Testis (tissue), 3 donors: ENCODE measurements around the gene TENM4. TPM values are rescaled to one million over a fixed set of nuclear protein-coding genes. Genes with fewer than 3 reads are reported as not detected.
A peak's percentile ranks its signal among the peaks of the same experiment; 100 is the strongest.

Source experiments
- DNase-seq: peaks from one replicate; pipeline ENCODE4 v3.0.0-alpha.2; 2019
- H3K27ac ChIP-seq, 2 donors: fragments of 200-600 bp; sonication (generic); one replicate each; pipeline ENCODE4 v1.5.1; 2019
- H3K27me3 ChIP-seq: fragments of 200-600 bp; sonication (generic); one replicate; pipeline ENCODE4 v1.5.1; 2019
- H3K36me3 ChIP-seq: fragments of 200-600 bp; sonication (generic); one replicate; pipeline ENCODE4 v1.5.1; 2017; ENCODE audit warnings: low read depth; ENCODE audit errors: missing control alignments
- H3K4me1 ChIP-seq: fragments of 200-600 bp; sonication (generic); one replicate; pipeline ENCODE4 v1.5.1; 2019
- H3K4me3 ChIP-seq, 2 donors: fragments of 200-600 bp; sonication (generic); one replicate each; pipeline ENCODE4 v1.5.1; 2017 to 2019
- H3K9me3 ChIP-seq: fragments of 200-600 bp; sonication (generic); one replicate; pipeline ENCODE4 v1.5.1; 2017
- CTCF ChIP-seq, 3 experiments: fragments of 450-650 bp in 2 of 3; fragments of 200-600 bp in 1 of 3; sonication (generic) in 1 of 3; IDR thresholded peaks; one replicate each; pipeline ENCODE4 v1.5.1; 2016 to 2019; ENCODE audit warnings: antibody characterized with exemption in 3 of 3, mild to moderate bottlenecking in 2 of 3, moderate library complexity in 1 of 3
- POLR2A ChIP-seq: fragments of 450-650 bp; IDR thresholded peaks from one replicate; pipeline ENCODE4 v1.6.1; 2017; ENCODE audit warnings: antibody characterized with exemption, mild to moderate bottlenecking, moderate library complexity
- WGBS, 2 donors: methylation state at CpG; one replicate each; pipeline ENCODE4 v1.1.5; 2018; 5-methylcytosine and 5-hydroxymethylcytosine counted together
- intact Hi-C: fragments of 100-400 bp; cut with DNase I; formaldehyde crosslinking; loops from one replicate; pipeline ENCODE4 v1.15.1; 2023; ENCODE audit warnings: low total_unique reads
- polyA plus RNA-seq: library from polyadenylated mRNA; stranded (reverse); fragments of 350-450 nt; fragmentation: Illumina TruSeq; extraction: RNeasy Lipid Tissue Mini Kit (QIAGEN cat#74804); gene quantifications from one replicate; pipeline ENCODE4 v1.2.3, GENCODE V29; 2014; ENCODE audit warnings: low read depth, low replicate concordance; ENCODE audit not compliant: insufficient read depth
- total RNA-seq, 2 donors: library from RNA; depleted of rRNA; stranded (reverse); fragments of >200 nt; gene quantifications; one replicate each; pipeline ENCODE4 v1.2.3, GENCODE V29; 2016

TENM4 gene
- total and polyA plus RNA-seq, 3 donors from 2014 or later: 10.6 to 17.9 (median 11.4) TPM

DNA sequence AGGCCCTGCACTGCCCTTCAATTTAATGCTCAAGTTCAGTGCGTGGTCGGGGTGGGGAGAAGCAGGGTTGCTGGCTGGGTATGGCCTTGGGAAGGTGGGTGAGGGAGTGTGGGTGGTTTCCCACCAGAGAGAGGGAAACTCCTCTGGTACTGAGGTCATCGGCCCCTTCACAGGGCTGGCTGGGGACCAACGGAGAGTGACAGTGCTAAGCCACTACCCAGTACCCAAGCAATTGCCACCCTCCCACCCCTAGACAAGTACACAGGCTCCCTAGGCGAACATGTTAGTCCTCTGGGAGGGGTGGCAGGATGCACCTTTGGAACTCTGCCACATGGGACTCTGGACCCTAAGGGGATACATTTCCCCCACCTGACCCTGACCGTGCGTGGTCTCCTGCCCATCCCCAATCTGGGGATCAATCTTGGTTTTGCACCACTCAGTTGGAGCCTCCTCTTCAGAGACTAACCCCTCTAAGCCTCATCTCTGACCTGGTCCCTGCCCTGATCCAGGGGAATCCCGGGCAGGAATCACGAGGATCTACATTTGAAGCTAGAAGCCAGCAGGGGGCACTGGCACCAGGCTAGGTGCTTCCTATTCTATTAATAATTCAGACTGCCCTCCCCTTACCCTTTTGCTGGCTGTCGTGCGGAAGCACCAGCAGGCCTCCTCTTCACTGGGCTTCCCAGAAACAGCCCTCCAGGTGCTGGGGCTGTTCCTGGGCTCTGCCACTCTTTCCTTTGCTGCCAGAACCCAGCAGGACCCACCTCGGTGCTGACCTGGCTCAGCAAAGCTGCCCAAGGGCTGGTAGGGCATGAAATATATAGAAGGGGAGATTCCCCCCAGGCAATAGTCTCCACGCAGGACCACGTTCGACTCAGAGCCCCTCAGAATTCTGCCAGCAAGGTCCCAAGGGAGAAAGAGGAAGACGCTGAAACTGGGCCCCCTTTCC is 377.7 kb downstream of the TENM4 start:
- H3K4me3 ChIP-seq: no peak overlapping the region
- no peaks in the 10 kb centered on the region for H3K4me1 ChIP-seq
- TF ChIP-seq CTCF (IDR thresholded peaks at IDR 0.05) (peak; percentile 7 to 35 (median 16)), POLR2A (no peak)
- intact Hi-C loops: no loop called here
- 66% methylated on average over 16 of the region's 16 CpGs for WGBS, 2 donors
- no peaks in the 10 kb centered on the region for H3K27me3 ChIP-seq
- no peaks in the 10 kb centered on the region for H3K9me3 ChIP-seq
- no peaks in the 10 kb centered on the region for H3K36me3 ChIP-seq
- peak; percentile 70 for DNase-seq
- H3K27ac ChIP-seq: no peak overlapping the region

DNA sequence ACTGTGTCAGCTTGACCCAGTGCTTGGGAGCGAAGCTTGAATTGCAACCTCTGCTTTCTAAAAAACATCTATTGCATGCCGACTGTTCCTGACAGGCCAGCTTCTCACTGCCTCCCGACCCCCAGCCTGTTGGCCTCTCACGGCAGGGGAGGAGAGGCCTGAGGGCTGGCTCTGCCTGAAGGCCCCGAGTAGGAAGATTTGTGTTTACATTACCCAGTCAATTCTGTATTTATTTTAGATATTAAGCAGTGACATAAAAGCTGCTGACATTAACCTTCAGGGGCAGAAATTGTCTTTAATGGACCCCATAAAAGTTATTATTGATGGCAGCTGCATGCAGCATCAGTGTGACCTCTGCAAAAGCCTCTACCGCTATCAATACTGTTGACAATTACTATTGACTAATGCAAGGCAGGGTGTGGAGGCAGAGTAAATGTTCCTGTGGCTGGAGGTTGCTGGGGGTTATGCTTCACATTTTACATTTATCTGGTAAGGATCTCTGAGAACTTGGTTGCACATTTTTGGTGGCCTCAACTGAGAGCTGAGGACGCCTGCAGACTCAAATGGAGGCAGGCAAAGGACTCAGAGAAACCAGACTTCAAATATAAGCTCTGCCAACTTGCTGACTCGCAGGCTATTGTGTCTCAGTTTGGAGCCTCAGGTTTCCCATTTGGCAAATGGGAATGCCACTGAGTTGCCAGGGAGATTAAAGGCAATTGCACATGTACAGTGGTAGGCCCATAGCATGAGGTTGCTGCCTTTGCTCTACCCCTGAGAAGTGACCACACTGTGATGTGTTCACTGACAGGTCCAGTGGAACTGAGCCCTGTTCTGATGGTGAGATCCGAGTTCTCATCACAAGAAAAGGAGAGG is 380.5 kb downstream of the TENM4 start:
- Histone ChIP-seq H3K4me1 (no peaks in the 10 kb centered on the region), H3K9me3 (no peaks in the 10 kb centered on the region), H3K4me3 (no peak overlapping the region), H3K27ac (no peak overlapping the region), H3K36me3 (no peaks in the 10 kb centered on the region), H3K27me3 (no peaks in the 10 kb centered on the region)
- TF ChIP-seq POLR2A: no peak
- no peak for DNase-seq
- WGBS, 2 donors: 86 to 90% methylated on average over 9 of the region's 9 CpGs
- intact Hi-C loops: no loop called here

GRCh38 chr11:79059141-79059540 is 381.7 kb downstream of the TENM4 start:
- Histone ChIP-seq H3K27ac (no peak overlapping the region), H3K9me3 (no peaks in the 10 kb centered on the region), H3K4me3 (no peak overlapping the region), H3K4me1 (no peaks in the 10 kb centered on the region), H3K27me3 (no peaks in the 10 kb centered on the region), H3K36me3 (no peaks in the 10 kb centered on the region)
- 94 to 95% methylated on average over 4 of the region's 4 CpGs for WGBS, 2 donors
- no peak for TF ChIP-seq POLR2A
- no peak for TF ChIP-seq CTCF (IDR thresholded peaks at IDR 0.05)
- intact Hi-C loops: no loop called here
- no peak for DNase-seq

GRCh38 chr11:79055856-79056631 is 384.8 kb downstream of the TENM4 start:
- Histone ChIP-seq H3K4me3 (no peak overlapping the region), H3K36me3 (no peaks in the 10 kb centered on the region), H3K27ac (no peak overlapping the region), H3K27me3 (no peaks in the 10 kb centered on the region), H3K9me3 (no peaks in the 10 kb centered on the region), H3K4me1 (no peaks in the 10 kb centered on the region)
- no peak for DNase-seq
- TF ChIP-seq POLR2A (no peak), CTCF (IDR thresholded peaks at IDR 0.05) (no peak)
- 50 to 61% methylated on average over 8 of the region's 8 CpGs for WGBS, 2 donors
- intact Hi-C loops: no loop called here
